ENCODE data around the gene TMEM169.

DNA sequence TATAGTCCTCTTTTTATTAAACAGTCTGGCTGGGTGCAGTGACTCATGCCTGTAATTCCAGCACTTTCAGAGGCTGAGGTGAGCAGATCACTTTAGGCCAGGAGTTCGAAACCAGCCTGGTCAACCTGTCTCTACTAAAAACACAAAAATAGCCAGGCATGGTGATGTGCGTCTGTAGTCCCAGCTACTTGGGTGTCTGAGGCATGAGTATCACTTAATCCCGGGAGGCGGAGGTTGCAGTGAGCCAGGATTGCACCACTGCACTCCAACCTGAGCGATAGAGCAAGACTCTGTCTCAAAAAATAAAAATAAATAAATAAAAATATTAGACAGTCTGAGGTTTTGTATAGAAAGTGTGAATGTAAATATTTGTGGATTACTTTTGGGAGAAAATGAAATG lies 45.2 kb downstream of the TMEM169 start:
- TF ChIP-seq, protein P1, sequence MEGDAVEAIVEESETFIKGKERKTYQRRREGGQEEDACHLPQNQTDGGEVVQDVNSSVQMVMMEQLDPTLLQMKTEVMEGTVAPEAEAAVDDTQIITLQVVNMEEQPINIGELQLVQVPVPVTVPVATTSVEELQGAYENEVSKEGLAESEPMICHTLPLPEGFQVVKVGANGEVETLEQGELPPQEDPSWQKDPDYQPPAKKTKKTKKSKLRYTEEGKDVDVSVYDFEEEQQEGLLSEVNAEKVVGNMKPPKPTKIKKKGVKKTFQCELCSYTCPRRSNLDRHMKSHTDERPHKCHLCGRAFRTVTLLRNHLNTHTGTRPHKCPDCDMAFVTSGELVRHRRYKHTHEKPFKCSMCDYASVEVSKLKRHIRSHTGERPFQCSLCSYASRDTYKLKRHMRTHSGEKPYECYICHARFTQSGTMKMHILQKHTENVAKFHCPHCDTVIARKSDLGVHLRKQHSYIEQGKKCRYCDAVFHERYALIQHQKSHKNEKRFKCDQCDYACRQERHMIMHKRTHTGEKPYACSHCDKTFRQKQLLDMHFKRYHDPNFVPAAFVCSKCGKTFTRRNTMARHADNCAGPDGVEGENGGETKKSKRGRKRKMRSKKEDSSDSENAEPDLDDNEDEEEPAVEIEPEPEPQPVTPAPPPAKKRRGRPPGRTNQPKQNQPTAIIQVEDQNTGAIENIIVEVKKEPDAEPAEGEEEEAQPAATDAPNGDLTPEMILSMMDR (IDR thresholded peaks at IDR 0.05; ENCODE audit: low read depth, low read length) = no peak
- TF ChIP-seq, protein P2, sequence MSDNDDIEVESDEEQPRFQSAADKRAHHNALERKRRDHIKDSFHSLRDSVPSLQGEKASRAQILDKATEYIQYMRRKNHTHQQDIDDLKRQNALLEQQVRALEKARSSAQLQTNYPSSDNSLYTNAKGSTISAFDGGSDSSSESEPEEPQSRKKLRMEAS (IDR thresholded peaks at IDR 0.05; ENCODE audit: low read depth, low read length) = no peak
- TF ChIP-seq POLR2A (IDR thresholded peaks at IDR 0.05; ENCODE audit: extremely low read depth, insufficient read length) = no peak
